Prostate gland (tissue), 2 donors: Measurements from ENCODE around the gene PGF. TPM values are rescaled to one million over a fixed set of nuclear protein-coding genes. Genes with fewer than 3 reads are reported as not detected.

Source experiments
- DNase-seq: peaks from one replicate; pipeline ENCODE4 v3.0.0-alpha.2; 2019; ENCODE audit warnings: low spot score
- H3K27ac ChIP-seq, 2 donors: fragments of 200-600 bp; sonication (generic); 2 replicates each; pipeline ENCODE4 v1.5.1; 2017 to 2019
- H3K27me3 ChIP-seq: fragments of 200-600 bp; sonication (generic); replicated peaks from 2 replicates; pipeline ENCODE4 v1.5.1; 2019; ENCODE audit not compliant: insufficient read depth
- H3K36me3 ChIP-seq, 2 donors: fragments of 200-600 bp; sonication (generic); 1 replicate in 1 of 2; 2 replicates in 1 of 2; pipeline versions ENCODE4 v1.5.1 to v1.8.1; 2017 to 2019
- H3K4me1 ChIP-seq: fragments of 200-600 bp; sonication (generic); replicated peaks from 2 replicates; pipeline ENCODE4 v1.5.1; 2019
- H3K4me3 ChIP-seq, 2 donors: fragments of 200-600 bp; sonication (generic); 2 replicates each; pipeline ENCODE4 v1.5.1; 2017 to 2019
- H3K9me3 ChIP-seq: fragments of 200-600 bp; sonication (generic); 2 replicates; pipeline ENCODE4 v1.5.1; 2017
- POLR2A ChIP-seq: fragments of 450-650 bp; IDR thresholded peaks from one replicate; pipeline ENCODE4 v1.6.1; 2016; ENCODE audit warnings: antibody characterized with exemption, mild to moderate bottlenecking
- POLR2AphosphoS5 ChIP-seq: sonication (generic); formaldehyde crosslinking; IDR thresholded peaks from one replicate; pipeline ENCODE4 v1.6.1; 2017; ENCODE audit warnings: antibody characterized with exemption
- WGBS: methylation state at CpG from one replicate; pipeline ENCODE4 v1.1.5; 2018; 5-methylcytosine and 5-hydroxymethylcytosine counted together
- intact Hi-C: fragments of 100-400 bp; cut with DNase I; formaldehyde crosslinking; loops from one replicate; pipeline ENCODE4 v1.14.2; 2022
- total RNA-seq, 2 donors: library from RNA; depleted of rRNA; stranded (reverse); fragments of >200 nt; gene quantifications; one replicate each; pipeline ENCODE4 v1.1.0, GENCODE V29; 2016
- TF ChIP-seq, protein P1 (sequence below), 4 experiments: fragments of 200-600 bp in 2 of 4; fragments of 450-650 bp in 2 of 4; sonication (generic) in 2 of 4; IDR thresholded peaks; 1 replicate in 3 of 4; 2 replicates in 1 of 4; pipeline ENCODE4 v1.5.1; 2016 to 2019; ENCODE audit warnings: antibody characterized with exemption in 4 of 4, mild to moderate bottlenecking in 2 of 4, moderate library complexity in 2 of 4

Gene PGF
- total RNA-seq, 2 donors from 2014 or later, result 7.9 to 16.2 TPM

DNA sequence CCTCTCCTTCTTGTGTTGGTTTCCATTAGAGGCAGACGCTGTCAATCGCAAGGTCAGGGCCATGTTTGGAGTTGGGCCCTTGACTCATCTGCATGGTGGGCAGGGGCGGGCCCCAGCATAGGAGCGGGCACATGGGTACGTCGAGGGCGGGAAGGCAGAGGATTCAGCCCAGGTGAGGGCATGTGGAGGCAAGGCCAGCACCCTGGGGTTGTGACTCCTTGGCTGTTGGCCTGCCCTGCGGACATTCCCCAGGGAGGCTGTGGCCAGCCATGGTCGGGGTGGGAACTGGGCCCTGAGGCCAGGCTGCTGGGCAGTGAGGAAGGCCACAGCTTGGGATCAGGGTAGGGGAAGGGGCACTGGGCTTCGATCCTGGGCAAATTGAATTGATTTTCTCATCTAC, 42.6 kb downstream of the PGF start:
- no peak overlapping the region for H3K4me3 ChIP-seq
- no peaks in the 10 kb centered on the region for H3K4me1 ChIP-seq
- H3K9me3 ChIP-seq, result no peaks in the 10 kb centered on the region
- WGBS, result 89% methylated on average over 10 of the region's 10 CpGs
- TF ChIP-seq POLR2AphosphoS5 (no peak), POLR2A (no peak)
- TF ChIP-seq, protein P1, sequence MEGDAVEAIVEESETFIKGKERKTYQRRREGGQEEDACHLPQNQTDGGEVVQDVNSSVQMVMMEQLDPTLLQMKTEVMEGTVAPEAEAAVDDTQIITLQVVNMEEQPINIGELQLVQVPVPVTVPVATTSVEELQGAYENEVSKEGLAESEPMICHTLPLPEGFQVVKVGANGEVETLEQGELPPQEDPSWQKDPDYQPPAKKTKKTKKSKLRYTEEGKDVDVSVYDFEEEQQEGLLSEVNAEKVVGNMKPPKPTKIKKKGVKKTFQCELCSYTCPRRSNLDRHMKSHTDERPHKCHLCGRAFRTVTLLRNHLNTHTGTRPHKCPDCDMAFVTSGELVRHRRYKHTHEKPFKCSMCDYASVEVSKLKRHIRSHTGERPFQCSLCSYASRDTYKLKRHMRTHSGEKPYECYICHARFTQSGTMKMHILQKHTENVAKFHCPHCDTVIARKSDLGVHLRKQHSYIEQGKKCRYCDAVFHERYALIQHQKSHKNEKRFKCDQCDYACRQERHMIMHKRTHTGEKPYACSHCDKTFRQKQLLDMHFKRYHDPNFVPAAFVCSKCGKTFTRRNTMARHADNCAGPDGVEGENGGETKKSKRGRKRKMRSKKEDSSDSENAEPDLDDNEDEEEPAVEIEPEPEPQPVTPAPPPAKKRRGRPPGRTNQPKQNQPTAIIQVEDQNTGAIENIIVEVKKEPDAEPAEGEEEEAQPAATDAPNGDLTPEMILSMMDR (IDR thresholded peaks at IDR 0.05), result no peak
- intact Hi-C loops, result no loop called here
- DNase-seq, result no peak
- no peaks in the 10 kb centered on the region for H3K36me3 ChIP-seq
- H3K27ac ChIP-seq, result no peak overlapping the region
- no peaks in the 10 kb centered on the region for H3K27me3 ChIP-seq

DNA sequence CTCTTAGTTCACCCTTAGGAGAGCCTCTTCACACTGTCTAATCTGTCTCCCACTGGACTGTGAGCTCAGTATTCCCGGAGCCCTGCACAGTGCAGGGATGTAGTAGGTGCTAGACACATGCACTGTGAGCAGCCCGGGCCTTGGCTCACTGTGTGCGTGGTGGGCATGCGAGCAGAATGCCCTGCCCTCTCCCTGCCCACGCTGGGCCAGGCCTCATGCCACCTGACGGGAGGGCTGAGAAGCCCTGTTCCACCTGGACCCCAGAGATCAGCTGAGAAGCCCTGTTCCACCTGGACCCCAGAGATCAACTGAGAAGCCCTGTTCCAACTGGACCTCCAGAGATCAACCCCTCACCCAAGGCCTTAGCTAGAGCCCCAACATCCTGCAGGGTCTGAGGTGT, 43.3 kb downstream of the PGF start:
- no peaks in the 10 kb centered on the region for H3K9me3 ChIP-seq
- intact Hi-C loops, result no loop called here
- no peak overlapping the region for H3K27ac ChIP-seq
- no peaks in the 10 kb centered on the region for H3K27me3 ChIP-seq
- H3K4me1 ChIP-seq, result no peaks in the 10 kb centered on the region
- H3K36me3 ChIP-seq, result no peaks in the 10 kb centered on the region
- DNase-seq, result no peak
- H3K4me3 ChIP-seq, result no peak overlapping the region
- 90% methylated on average over 6 of the region's 6 CpGs for WGBS
- TF ChIP-seq POLR2AphosphoS5 (no peak), POLR2A (no peak)
- TF ChIP-seq, protein P1 (IDR thresholded peaks at IDR 0.05), result no peak

DNA sequence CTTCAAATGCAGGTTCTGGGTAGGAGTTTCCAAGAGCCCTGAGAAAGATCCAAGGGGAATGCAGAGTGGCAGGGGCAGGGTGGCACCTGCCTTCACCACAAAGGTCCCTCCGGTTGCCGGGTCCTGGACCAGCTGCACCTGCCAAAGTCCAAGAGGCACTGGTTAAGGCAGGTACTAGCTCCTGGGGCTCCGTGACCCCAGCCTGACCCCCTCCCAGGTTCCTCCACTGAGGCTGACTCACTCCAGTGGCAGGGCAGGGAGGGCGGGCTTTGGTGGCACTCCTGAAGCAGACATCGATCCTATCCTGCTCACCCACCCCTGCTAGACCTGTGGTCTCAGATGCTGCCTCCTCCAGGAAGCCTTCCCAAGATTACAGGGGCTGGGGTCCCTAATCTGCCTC, 43.7 kb downstream of the PGF start:
- no peaks in the 10 kb centered on the region for H3K36me3 ChIP-seq
- H3K27ac ChIP-seq, result no peak overlapping the region
- H3K4me3 ChIP-seq, result no peak overlapping the region
- intact Hi-C loops, result no loop called here
- 47% methylated on average over 4 of the region's 5 CpGs for WGBS
- no peaks in the 10 kb centered on the region for H3K27me3 ChIP-seq
- no peaks in the 10 kb centered on the region for H3K4me1 ChIP-seq
- DNase-seq, result no peak
- TF ChIP-seq, protein P1 (IDR thresholded peaks at IDR 0.05), result no peak
- TF ChIP-seq POLR2A (no peak), POLR2AphosphoS5 (no peak)
- H3K9me3 ChIP-seq, result no peaks in the 10 kb centered on the region

DNA sequence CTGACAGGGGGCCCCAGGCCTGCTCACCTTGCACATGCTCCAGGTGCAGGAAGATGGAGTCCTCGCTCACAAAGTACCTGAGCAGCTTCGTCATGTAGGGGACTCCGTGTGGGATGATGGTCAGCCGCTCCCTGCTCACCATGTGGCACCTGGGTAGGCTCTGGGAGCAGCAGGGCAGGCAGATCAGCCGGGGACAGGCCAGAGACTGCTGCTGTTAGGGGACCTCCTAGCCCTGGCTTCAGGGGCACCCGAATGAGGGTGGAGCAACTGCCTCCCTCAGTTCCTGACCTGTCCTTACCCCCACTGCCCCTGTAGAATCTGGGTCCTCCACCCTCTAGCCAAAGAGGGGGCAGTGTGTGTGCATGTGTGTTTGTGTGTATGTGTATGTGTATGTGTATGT, 44.2 kb downstream of the PGF start:
- intact Hi-C loops, result no loop called here
- WGBS, result 89% methylated on average over 6 of the region's 6 CpGs
- TF ChIP-seq, protein P1 (IDR thresholded peaks at IDR 0.05), result no peak
- TF ChIP-seq POLR2AphosphoS5, result no peak
- TF ChIP-seq POLR2A, result no peak
- H3K36me3 ChIP-seq, result no peaks in the 10 kb centered on the region
- no peak for DNase-seq
- no peak overlapping the region for H3K4me3 ChIP-seq
- no peaks in the 10 kb centered on the region for H3K4me1 ChIP-seq
- H3K27me3 ChIP-seq, result no peaks in the 10 kb centered on the region
- no peaks in the 10 kb centered on the region for H3K9me3 ChIP-seq
- H3K27ac ChIP-seq, result no peak overlapping the region

DNA sequence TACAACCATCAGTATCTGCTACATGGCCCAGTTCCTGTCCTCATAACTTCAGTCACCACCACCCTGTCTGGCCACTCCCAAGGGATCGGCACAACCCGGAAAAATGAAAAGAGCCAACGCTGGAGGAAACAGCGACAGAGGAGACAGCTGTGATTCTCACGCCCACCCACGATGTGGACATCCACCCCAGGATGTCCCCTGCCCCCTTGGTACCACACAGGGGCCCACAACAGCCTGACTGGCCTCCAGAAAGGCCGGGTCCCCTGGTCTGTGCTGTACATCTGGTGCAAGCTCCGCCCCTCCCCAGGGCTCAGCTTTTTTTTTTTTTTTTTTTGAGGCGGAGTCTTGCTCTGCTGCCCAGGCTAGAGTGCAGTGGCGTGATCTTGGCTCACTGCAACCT, 44.8 kb downstream of the PGF start:
- TF ChIP-seq, protein P1 (IDR thresholded peaks at IDR 0.05), result no peak
- TF ChIP-seq POLR2AphosphoS5 (no peak), POLR2A (no peak)
- 71% methylated on average over 10 of the region's 10 CpGs for WGBS
- Histone ChIP-seq H3K36me3 (no peaks in the 10 kb centered on the region), H3K4me1 (no peaks in the 10 kb centered on the region), H3K27ac (no peak overlapping the region), H3K27me3 (no peaks in the 10 kb centered on the region), H3K4me3 (no peak overlapping the region), H3K9me3 (no peaks in the 10 kb centered on the region)
- intact Hi-C loops, result no loop called here
- DNase-seq, result no peak
